ENCODE measurements around the gene RFK.

DNA sequence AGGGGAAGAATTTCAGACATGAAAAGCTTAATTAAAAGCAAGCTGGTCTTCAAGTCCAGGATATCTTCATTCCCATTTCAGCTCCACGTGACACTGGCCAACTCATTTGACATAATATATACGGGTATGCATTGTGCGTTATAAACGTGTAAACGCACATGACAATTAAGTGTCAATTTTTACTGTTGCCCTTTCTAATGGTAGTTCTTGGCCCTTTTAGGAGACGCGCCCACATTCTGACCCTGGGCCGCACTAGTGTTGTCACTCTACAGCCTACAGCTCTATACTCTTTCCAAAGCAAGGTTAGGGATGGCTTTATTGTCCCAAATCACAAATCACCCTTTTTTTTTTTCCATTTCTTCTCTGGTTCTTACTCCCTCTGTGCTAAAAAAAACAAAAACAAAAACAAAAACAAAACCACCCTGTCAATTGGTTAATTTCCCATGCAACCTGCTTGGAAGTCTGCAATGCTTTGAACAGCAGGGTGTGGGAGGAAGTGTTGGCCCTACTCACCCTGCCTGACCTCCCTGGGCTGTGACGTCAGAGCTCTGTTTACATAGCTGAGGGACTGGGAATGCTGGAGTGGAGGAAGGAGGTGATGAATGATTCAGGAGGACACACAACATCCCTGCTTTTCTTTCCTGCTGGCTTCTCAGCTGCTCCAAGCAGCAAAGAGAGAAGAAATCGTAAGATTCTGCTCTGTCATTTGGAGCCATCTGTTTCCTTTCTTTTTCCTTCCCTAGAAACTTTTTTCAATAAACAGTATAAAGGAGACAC, 19.3 kb downstream of the RFK start:
- TF ChIP-seq, protein P1, sequence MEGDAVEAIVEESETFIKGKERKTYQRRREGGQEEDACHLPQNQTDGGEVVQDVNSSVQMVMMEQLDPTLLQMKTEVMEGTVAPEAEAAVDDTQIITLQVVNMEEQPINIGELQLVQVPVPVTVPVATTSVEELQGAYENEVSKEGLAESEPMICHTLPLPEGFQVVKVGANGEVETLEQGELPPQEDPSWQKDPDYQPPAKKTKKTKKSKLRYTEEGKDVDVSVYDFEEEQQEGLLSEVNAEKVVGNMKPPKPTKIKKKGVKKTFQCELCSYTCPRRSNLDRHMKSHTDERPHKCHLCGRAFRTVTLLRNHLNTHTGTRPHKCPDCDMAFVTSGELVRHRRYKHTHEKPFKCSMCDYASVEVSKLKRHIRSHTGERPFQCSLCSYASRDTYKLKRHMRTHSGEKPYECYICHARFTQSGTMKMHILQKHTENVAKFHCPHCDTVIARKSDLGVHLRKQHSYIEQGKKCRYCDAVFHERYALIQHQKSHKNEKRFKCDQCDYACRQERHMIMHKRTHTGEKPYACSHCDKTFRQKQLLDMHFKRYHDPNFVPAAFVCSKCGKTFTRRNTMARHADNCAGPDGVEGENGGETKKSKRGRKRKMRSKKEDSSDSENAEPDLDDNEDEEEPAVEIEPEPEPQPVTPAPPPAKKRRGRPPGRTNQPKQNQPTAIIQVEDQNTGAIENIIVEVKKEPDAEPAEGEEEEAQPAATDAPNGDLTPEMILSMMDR (IDR thresholded peaks at IDR 0.05; ENCODE audit: low read depth, low read length): no peak
- TF ChIP-seq POLR2A (IDR thresholded peaks at IDR 0.05; ENCODE audit: extremely low read depth, insufficient read length): no peak
- TF ChIP-seq, protein P2, sequence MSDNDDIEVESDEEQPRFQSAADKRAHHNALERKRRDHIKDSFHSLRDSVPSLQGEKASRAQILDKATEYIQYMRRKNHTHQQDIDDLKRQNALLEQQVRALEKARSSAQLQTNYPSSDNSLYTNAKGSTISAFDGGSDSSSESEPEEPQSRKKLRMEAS (IDR thresholded peaks at IDR 0.05; ENCODE audit: low read depth, low read length): no peak
